ENCODE results near the gene CD86. TPM values are rescaled to one million over a fixed set of nuclear protein-coding genes. Genes with fewer than 3 reads are reported as not detected.

Gene CD86
- total RNA-seq, 4 donors from 2014 or later, result 1.4 to 4.6 (median 2.2) TPM; not detected in 1

DNA sequence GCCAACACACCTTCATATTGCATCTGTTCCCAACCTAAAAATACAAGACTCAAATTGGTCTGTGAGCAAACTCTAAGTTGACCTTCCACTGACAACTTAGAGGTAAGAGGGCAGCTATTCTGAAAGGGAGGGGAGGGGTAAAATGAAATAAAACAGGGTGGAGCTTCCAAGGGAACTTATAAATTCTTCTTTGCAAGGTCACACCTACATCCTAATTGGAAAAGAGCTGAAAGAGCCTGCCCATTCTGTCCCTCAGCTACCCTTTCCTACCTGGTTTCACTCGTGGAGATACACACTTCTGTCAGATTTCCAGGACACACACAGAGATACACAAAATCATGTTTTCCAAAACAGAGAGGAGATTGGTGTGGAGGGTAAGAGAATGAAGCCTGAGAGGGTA lies 34.1 kb upstream of the CD86 start:
- in situ Hi-C loops (cut with MboI; ENCODE audit: low pct_ligation_motif_present in 1 of 4, low pct_unique_long_range_greater_than_20kb in 1 of 4, low sequenced_read_pairs in 3 of 4), result no loop called here
- H3K27me3 ChIP-seq, result peaks cover 13% of the 10 kb centered on the region

DNA sequence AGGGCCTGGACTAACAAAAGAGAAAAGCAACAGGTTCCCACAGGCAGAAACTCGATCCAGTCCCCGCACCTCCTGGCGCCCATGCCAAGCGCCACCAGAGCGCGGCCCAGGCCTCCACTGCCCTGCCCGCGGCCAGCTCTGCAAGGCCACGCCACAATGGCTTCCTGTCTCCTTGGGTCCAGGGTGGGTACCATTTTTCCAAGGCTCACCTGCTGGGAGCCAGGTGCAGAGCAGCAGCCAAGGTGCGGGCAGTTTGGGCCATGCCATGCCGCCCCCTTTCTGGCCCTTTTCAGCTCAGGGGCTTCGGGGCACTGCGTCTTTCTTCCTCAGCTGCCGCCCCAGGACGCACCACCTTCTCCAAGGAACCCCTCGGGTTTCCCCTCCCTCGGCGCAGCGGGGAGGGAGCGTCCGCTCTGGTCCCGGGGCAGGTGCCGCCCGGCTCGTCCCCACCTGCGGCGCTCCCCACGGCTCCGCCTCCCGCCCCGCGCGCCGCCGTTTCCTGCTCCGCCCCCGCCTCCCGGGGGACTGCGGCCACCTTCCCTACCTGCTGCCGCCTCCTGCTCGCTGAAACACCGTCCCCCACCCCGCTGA lies 33.3 kb upstream of the CD86 start, which contains the start of gene ILDR1:
ILDR1 (minus strand) TSS at position 437 of the 591 bp plus-strand sequence; CDS start at position 267, 170 bp downstream.
- Histone ChIP-seq H3K27ac (peak within 1 kb of the TSS; percentile 84 to 92 (median 89)), H3K36me3 (no peaks in the 10 kb centered on the region), H3K27me3 (peaks cover 13% of the 10 kb centered on the region), H3K9me3 (no peaks in the 10 kb centered on the region), H3K4me3 (peak within 1 kb of the TSS; percentile 23 to 68 (median 56)), H3K4me1 (peaks cover 0 to 14% (median 8%) of the 10 kb centered on the region in 4 donors)
- DNase-seq, result peak; percentile 86
- WGBS, 2 donors (ENCODE audit: low coverage in 1 of 2), result 10% methylated on average over 2 to 41 of the region's 43 CpGs
- in situ Hi-C loops (cut with MboI; ENCODE audit: low pct_ligation_motif_present in 1 of 4, low pct_unique_long_range_greater_than_20kb in 1 of 4, low sequenced_read_pairs in 3 of 4), result no loop called here
- intact Hi-C loops (cut with DNase I; ENCODE audit: low total_unique reads), result no loop called here
- TF ChIP-seq EP300 (IDR thresholded peaks at IDR 0.05; ENCODE audit: low read depth) (no peak), POLR2A (IDR thresholded peaks at IDR 0.05) (peak; percentile 77), POLR2AphosphoS5 (IDR thresholded peaks at IDR 0.05) (peak in 2 of 3 donors; percentile 59 to 65)
- TF ChIP-seq, protein P1, sequence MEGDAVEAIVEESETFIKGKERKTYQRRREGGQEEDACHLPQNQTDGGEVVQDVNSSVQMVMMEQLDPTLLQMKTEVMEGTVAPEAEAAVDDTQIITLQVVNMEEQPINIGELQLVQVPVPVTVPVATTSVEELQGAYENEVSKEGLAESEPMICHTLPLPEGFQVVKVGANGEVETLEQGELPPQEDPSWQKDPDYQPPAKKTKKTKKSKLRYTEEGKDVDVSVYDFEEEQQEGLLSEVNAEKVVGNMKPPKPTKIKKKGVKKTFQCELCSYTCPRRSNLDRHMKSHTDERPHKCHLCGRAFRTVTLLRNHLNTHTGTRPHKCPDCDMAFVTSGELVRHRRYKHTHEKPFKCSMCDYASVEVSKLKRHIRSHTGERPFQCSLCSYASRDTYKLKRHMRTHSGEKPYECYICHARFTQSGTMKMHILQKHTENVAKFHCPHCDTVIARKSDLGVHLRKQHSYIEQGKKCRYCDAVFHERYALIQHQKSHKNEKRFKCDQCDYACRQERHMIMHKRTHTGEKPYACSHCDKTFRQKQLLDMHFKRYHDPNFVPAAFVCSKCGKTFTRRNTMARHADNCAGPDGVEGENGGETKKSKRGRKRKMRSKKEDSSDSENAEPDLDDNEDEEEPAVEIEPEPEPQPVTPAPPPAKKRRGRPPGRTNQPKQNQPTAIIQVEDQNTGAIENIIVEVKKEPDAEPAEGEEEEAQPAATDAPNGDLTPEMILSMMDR (IDR thresholded peaks at IDR 0.05), result peak in 1 of 5 experiments; percentile 13

More for the DNA sequence above, 34.1 kb upstream of the CD86 start:
- no peak for DNase-seq
- WGBS, 2 donors (ENCODE audit: low coverage in 1 of 2), result 35% methylated on average over 1 of the region's 1 CpG; no CpG with 5 or more reads in 1 of the 2 donors
- no peaks in the 10 kb centered on the region for H3K36me3 ChIP-seq
- peak in 2 of 3 donors; percentile 35 to 68 for TF ChIP-seq POLR2AphosphoS5 (IDR thresholded peaks at IDR 0.05)
- no peak for TF ChIP-seq EP300 (IDR thresholded peaks at IDR 0.05; ENCODE audit: low read depth)
- peak; percentile 12 for TF ChIP-seq POLR2A (IDR thresholded peaks at IDR 0.05)
- H3K4me1 ChIP-seq, result peaks cover 0 to 14% (median 8%) of the 10 kb centered on the region in 4 donors
- H3K9me3 ChIP-seq, result no peaks in the 10 kb centered on the region
- intact Hi-C loops (cut with DNase I; ENCODE audit: low total_unique reads), result no loop called here
- H3K4me3 ChIP-seq, result peak overlapping the region in 3 of 4 donors; percentile 51 to 68 (median 61)
- H3K27ac ChIP-seq, result peak overlapping the region; percentile 84 to 92 (median 89)

DNA sequence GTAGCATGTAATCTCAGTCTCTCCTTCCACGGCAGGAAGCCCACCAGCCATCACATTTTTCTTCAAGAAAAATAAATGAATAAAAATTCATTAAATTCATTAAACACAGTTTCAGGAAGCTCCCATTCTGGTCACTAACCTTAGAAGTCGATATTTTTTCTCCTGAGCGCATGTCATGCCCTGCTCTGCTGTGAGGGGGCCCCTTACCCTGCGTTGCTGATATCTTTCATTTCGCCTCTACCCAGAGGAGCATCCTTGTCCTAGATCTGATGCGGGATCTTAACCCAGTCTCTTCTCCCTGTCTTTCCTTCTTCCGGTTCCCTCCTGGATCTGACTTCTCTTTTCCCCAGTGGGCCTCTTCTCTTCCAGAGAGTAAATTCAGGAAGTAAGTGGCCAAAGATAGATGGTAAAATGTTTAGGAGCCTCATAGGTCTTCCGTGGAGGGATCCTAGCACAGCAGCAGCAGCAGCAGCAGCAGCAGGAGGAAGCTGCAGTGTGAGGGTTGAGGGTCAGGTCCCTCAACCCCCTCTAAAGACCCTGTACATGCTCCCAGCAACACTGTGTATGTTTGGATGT lies 31.7 kb upstream of the CD86 start:
- DNase-seq, result no peak
- in situ Hi-C loops (cut with MboI; ENCODE audit: low pct_ligation_motif_present in 1 of 4, low pct_unique_long_range_greater_than_20kb in 1 of 4, low sequenced_read_pairs in 3 of 4) (no loop called here), intact Hi-C loops (cut with DNase I; ENCODE audit: low total_unique reads) (no loop called here)
- Histone ChIP-seq H3K27me3 (peaks cover 13% of the 10 kb centered on the region), H3K27ac (no peak overlapping the region), H3K36me3 (no peaks in the 10 kb centered on the region), H3K4me3 (no peak overlapping the region), H3K9me3 (no peaks in the 10 kb centered on the region), H3K4me1 (peaks cover 0 to 14% (median 8%) of the 10 kb centered on the region in 4 donors)
- TF ChIP-seq POLR2A (IDR thresholded peaks at IDR 0.05) (no peak), EP300 (IDR thresholded peaks at IDR 0.05; ENCODE audit: low read depth) (no peak), POLR2AphosphoS5 (IDR thresholded peaks at IDR 0.05) (no peak)
- TF ChIP-seq, protein P1 (IDR thresholded peaks at IDR 0.05), result no peak
- WGBS, 2 donors (ENCODE audit: low coverage in 1 of 2), result 70 to 91% methylated on average over 2 to 8 of the region's 8 CpGs

DNA sequence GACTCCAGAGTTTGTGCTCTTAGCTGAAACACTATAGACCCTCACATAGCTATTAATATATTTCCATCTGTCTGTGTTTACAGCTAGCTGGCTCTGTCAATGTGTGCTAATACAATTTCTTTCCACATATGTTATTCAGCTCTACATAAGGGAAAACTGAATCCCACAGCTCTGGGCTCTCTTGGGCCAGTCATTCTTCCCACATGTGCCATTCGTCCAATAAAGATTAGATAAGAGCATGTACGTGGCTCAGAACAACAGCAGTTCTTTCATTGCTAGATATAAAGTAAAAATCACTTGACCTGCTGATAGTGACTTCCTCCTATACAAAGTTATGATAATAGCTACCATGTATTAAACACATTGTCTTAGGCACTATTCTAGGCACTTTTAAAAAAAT lies 30.4 kb upstream of the CD86 start:
- Histone ChIP-seq H3K9me3 (no peaks in the 10 kb centered on the region), H3K4me1 (peaks cover 0 to 14% (median 8%) of the 10 kb centered on the region in 4 donors), H3K36me3 (no peaks in the 10 kb centered on the region), H3K27me3 (peaks cover 13% of the 10 kb centered on the region), H3K4me3 (no peak overlapping the region), H3K27ac (no peak overlapping the region)
- TF ChIP-seq POLR2AphosphoS5 (IDR thresholded peaks at IDR 0.05), result no peak
- TF ChIP-seq, protein P1 (IDR thresholded peaks at IDR 0.05), result no peak
- TF ChIP-seq POLR2A (IDR thresholded peaks at IDR 0.05), result no peak
- no peak for TF ChIP-seq EP300 (IDR thresholded peaks at IDR 0.05; ENCODE audit: low read depth)
- intact Hi-C loops (cut with DNase I; ENCODE audit: low total_unique reads) (no loop called here), in situ Hi-C loops (cut with MboI; ENCODE audit: low pct_ligation_motif_present in 1 of 4, low pct_unique_long_range_greater_than_20kb in 1 of 4, low sequenced_read_pairs in 3 of 4) (no loop called here)
- WGBS, 2 donors (ENCODE audit: low coverage in 1 of 2), result 15 to 41% methylated on average over 2 of the region's 2 CpGs
- DNase-seq, result no peak
